NCI-H82 (cell line): ENCODE measurements around the gene PHLDA2.
A peak's percentile ranks its signal among the peaks of the same experiment; 100 is the strongest.
"Not testable (repeated sequence)": the region's sequence is repeated elsewhere in the genome, so short reads cannot be mapped to it uniquely, and the experiment has no call there.

ENCODE experiments used
- DNase-seq: peaks from one replicate; lab custom pipeline; 2025; lab: John Stamatoyannopoulos, UW

PHLDA2 gene

GRCh38 chr11:2914455-2915195, 14.6 kb downstream of the PHLDA2 start:
- no peak for DNase-seq

- DNase-seq, result no peak
Measured at GRCh38 chr11:2913776-2914175, 15.4 kb downstream of the PHLDA2 start.

GRCh38 chr11:2913019-2913431, 16.2 kb downstream of the PHLDA2 start:
- DNase-seq, result no peak

- no peak for DNase-seq
Measured at GRCh38 chr11:2912498-2912897, 16.7 kb downstream of the PHLDA2 start.

- no peak for DNase-seq
Measured at GRCh38 chr11:2911785-2912391, 17.3 kb downstream of the PHLDA2 start.

- no peak for DNase-seq
Measured at GRCh38 chr11:2911088-2911784, 18.0 kb downstream of the PHLDA2 start.

GRCh38 chr11:2910401-2910955, 18.7 kb downstream of the PHLDA2 start:
- DNase-seq, result no peak

GRCh38 chr11:2909133-2909902, 19.9 kb downstream of the PHLDA2 start:
- DNase-seq, result no peak

- DNase-seq, result no peak
Measured at GRCh38 chr11:2908130-2908529, 21.1 kb downstream of the PHLDA2 start.

GRCh38 chr11:2905299-2905698, 23.9 kb downstream of the PHLDA2 start:
- not testable (repeated sequence) for DNase-seq

- no peak for DNase-seq
Measured at GRCh38 chr11:2904153-2905052, 24.8 kb downstream of the PHLDA2 start.

- DNase-seq, result no peak
Measured at GRCh38 chr11:2903672-2904011, 25.6 kb downstream of the PHLDA2 start.

- DNase-seq, result no peak
Measured at GRCh38 chr11:2902784-2903671, 26.2 kb downstream of the PHLDA2 start.

- peak; percentile 86 for DNase-seq
Measured at GRCh38 chr11:2901854-2902783, 27.1 kb downstream of the PHLDA2 start.

- no peak for DNase-seq
Measured at GRCh38 chr11:2901196-2901796, 27.9 kb downstream of the PHLDA2 start.

GRCh38 chr11:2899080-2899783, 30.0 kb downstream of the PHLDA2 start:
- DNase-seq, result no peak

GRCh38 chr11:2898366-2899079, 30.7 kb downstream of the PHLDA2 start:
- no peak for DNase-seq
